ENCODE results near the gene P2RX3.

Gene P2RX3

DNA sequence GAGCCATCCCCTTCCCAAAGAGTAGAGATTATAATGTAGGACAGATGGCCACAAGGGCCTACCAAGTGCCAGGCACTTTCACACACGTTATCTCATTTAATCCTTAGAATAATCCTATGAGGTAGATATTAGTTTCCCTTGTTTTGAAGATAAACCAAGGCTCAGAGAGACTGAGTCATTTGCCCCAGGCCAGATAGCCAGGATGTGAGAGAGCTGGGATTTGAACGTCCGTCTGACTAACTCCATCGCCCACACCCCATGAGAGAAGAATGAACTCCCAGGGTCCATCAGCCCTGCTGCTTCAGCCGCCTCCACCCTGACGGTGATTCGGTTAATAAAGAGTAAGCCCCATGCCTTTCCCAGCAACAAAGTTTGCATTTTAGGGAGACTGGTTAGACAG is 32.1 kb downstream of the P2RX3 start:
- no peak for DNase-seq (ENCODE audit: low read depth in 2 of 2)

DNA sequence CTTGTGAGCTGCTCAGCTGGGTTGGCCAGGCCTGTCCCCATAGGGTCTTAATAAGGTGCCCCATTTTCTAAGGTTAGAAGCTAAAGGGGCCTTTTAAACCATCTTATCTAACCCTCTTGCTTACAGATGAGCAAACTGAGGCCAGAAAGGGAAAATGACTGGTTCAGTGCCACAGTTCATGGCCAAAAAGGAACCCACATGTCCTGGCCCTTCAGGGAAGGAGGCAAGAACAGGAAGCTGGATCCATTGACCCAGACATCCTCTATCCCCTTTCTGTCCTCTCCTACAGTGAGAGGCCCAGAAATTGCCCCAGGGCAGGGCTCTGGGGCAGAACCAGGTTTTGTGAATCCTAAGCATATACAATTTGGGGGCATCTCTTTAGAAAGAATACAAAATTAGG is 32.8 kb downstream of the P2RX3 start:
- DNase-seq (ENCODE audit: low read depth in 2 of 2), result no peak

GRCh38 chr11:57373146-57373545 is 35.0 kb downstream of the P2RX3 start:
- DNase-seq (ENCODE audit: low read depth in 2 of 2), result no peak

DNA sequence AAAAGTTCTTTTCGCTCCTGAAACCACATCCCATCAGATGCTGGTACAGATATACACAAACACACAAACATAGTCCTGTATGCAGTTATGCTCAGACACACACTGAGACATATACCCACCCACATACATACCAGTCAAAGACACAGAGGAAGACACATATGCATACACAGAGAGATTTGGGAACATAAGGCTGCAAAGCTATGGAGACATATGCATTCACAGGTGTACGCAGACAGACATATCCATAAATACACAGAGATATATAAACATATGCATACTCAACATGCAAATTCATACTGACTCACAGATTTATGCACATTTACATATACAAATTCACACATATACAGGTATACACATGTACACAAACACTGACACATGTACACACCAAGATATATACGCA is 36.8 kb downstream of the P2RX3 start:
- no peak for DNase-seq (ENCODE audit: low read depth in 2 of 2)

- no peak for DNase-seq (ENCODE audit: low read depth in 2 of 2)
Observed at GRCh38 chr11:57375490-57375889, 37.3 kb downstream of the P2RX3 start.

DNA sequence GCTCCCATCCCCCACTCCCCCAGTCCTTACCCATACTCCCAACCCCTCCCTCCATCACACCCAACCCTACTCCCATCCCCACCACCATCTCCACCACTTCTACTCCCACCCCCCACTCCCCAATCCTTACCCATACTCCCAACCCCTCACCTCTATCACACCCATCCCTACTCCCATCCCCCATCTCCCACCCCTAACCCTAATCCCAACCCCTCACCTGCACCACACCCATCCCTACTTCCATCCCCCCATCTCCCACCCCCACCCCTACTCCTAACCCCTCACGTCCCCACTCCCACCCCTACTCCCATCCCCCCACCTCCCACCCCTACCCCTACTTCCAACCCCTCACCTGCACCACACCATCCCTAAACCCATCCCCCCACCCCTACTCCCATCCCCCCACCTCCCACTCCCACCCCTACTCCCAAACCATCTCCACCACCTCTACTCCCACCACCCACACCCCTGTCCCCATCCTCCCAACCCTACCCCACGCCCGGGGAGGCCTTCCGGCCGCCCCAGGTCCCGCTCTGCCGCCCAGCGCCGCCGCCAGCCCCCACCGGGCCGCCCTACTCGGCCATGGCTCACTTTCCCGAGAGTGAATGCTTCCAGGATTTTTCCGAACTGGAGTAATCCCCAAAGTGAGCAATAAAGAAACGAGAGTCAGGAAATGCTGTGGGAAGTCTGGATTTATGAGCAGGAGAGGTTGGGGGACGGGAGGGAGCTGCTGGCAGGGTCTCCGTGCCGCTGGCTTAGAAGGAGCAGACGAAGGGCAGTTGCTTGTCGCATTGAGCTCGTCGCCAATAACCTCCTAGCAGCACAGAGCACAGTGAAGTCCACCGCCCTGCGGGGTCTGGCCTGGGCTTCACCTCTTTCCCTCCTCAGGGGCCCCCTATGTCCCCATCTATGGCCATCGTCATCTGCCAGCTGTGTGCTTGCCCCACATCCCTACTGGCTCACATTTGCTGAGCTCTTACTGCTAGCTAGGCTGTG is 38.2 kb downstream of the P2RX3 start:
- no peak for DNase-seq (ENCODE audit: low read depth in 2 of 2)

DNA sequence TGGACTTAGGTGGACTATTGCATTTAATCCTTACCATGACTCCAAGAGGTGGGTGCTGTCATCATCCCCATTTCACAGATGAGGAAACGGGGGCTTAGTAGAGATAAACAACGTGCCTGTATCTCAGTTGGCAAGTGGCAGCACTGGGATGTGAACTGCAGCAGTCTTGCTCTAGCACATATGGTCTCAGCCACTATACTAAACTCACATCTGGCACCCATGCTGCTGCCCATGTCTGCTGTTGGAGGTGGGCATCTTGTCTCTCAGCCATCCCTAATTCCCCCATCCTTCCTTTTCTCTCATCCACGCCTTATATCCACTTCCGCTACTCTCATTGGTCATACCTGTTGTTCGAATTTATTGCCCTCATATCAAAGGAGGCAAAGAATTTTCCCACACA is 39.0 kb downstream of the P2RX3 start:
- no peak for DNase-seq (ENCODE audit: low read depth in 2 of 2)

- no peak for DNase-seq (ENCODE audit: low read depth in 2 of 2)
Observed at GRCh38 chr11:57378186-57378585, 40.0 kb downstream of the P2RX3 start.

- no peak for DNase-seq (ENCODE audit: low read depth in 2 of 2)
Observed at GRCh38 chr11:57379732-57380131, 41.6 kb downstream of the P2RX3 start.

DNA sequence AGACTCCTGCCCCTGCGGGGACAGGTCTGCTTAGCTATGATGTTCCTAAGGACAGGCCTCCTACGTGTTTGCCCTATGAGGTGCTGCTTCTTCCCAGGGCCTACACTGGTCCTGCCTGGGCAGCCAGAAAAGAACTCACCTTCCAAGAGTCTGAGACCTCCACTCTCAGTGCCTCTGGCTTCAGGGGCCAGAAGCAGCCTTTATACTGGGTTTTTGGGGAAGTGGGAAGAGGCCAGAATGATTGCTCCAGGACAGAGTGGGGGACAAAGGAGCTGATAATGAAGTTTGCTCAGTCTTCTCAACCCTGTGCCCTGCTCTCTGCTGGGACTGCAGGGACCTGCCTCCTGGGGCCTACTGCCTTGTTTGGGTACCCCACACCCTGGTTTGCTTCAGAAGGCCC is 42.8 kb downstream of the P2RX3 start, which contains the start of gene PRG3:
Gene PRG3 (minus strand): TSS at position 176 of the 400 bp plus-strand sequence. CDS start 442 bp downstream, outside the sequence.
- no peak for DNase-seq (ENCODE audit: low read depth in 2 of 2)

DNA sequence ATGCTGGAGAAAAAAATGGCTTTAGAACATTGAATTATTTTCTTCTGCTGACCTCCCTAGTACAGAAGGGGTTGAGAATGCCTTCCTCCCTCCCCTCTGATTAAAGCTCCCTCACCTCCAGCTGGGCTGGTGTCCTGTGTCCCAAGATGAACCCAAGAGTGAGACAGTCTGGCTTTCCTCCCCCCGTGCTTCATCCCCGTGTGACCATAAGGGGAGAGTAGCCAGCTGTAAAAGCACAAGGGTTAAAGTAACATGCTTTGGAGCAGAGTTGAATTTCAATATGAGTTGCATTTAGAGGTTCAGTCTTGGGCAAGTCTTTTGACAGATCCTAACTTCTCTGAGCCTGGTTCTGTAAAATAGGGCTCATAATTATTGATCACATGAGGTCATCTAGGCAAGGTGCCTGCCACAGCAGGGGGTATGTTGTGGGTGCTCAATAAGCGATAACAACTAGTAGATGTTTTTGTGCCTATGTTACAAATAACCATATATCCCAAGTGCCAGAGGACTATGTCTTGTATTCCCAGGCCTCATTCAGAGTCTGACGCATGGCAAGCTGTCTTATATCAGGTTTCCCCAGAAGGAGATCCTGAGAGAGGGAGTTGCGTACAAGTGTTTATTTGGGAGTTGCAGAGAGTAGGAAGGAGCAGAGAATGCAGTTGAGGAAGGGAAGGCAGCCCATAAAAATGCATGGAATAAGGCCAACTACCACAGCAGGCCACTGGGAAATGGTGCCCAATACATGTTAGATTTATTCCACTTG is 48.2 kb downstream of the P2RX3 start:
- no peak for DNase-seq (ENCODE audit: low read depth in 2 of 2)

DNA sequence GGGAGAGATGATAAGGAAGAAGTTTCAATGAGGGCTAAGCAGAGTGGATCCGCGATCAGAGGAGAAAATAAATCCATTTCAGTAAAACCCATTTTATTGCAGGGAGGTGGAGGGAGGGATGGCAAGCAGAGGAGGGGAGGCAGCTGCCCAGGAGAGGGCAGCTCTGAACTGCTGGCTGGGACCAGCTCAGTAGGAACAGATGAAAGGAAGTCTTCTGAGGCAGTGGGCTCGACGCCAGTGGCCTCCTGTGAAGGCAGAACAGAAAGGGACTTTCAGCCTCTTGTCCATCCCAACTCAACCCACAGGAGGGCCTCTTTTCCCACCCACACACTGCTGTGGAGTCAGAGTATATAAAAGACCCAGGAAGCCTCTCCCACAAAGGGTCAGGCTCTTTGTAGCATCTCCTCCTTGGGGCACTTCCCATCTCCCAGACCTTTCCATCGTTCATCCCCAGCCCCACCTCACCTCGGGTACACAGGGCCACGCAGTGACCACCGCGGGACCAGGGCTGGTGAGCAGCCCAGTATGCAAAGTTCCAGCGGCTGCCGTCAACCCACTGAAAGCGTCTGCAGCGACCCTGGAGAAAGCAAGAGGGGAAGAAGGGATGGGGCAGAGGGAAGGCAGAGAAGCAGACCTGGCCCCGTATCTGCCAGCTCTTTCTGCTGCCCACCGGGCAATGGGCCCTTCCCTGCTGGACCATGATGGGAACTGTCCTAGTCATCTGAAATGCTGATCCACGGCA is 49.3 kb downstream of the P2RX3 start:
- DNase-seq (ENCODE audit: low read depth in 2 of 2), result no peak

- DNase-seq (ENCODE audit: low read depth in 2 of 2), result no peak
Observed at GRCh38 chr11:57390535-57390934, 52.4 kb downstream of the P2RX3 start, which contains the start of gene PRG2. Gene PRG2 (minus strand): TSS chr11:57390650. CDS start chr11:57389944, 706 bp downstream.

DNA sequence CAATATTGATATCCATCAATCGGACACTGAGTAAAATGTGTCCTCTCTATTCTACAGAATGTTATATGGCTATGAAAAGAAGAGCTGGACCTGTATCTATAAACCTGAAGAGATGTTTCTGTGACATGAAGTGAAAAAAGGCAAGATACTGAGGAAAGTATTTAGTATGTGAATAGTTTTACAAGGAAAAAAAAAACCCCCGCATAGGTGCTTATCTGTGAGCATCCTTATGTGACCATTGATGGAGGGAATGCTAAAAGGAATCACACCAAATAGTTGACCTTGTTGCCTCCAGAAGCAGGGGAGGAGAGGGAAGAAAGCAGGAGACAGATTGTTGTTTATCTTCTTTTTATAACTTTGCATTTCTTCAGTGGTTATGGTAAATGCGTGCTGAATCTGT is 53.0 kb downstream of the P2RX3 start:
- DNase-seq (ENCODE audit: low read depth in 2 of 2), result no peak

DNA sequence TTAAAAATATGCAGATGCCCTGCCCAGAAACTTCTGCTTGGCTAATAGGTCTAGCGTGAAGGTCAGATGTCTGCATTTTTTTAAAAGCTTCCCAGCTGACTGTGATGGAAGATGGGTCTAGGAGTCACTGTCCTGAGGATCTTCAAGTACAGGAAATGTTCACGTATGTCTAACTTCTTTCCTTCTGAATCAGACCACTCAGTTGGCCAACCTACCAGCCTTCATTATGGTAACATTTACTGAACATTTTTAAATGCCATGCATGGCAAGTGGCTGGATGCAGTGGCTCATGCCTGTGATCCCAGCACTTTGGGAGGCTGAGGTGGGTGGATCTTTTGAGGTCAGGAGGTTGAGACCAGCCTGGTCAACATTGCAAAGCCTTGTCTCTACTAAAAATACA is 53.4 kb downstream of the P2RX3 start:
- no peak for DNase-seq (ENCODE audit: low read depth in 2 of 2)

- no peak for DNase-seq (ENCODE audit: low read depth in 2 of 2)
Observed at GRCh38 chr11:57392066-57392762, 54.1 kb downstream of the P2RX3 start.

DNA sequence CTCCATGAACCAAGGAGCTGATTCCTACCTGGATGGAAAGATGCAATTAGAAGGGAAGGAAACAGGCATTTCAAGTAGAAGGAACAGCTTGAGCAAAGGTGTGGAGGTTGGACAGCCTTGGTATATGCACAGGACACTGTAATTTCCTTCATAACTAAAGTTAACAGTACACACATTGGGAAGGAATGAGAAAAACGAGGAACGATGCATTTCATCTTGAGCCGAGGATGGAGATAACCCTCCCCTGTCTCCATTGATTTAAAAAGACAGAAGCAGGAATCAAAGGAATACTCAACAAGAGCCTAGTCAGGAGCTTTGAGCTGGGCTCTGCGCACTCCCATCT is 54.6 kb downstream of the P2RX3 start:
- no peak for DNase-seq (ENCODE audit: low read depth in 2 of 2)

DNA sequence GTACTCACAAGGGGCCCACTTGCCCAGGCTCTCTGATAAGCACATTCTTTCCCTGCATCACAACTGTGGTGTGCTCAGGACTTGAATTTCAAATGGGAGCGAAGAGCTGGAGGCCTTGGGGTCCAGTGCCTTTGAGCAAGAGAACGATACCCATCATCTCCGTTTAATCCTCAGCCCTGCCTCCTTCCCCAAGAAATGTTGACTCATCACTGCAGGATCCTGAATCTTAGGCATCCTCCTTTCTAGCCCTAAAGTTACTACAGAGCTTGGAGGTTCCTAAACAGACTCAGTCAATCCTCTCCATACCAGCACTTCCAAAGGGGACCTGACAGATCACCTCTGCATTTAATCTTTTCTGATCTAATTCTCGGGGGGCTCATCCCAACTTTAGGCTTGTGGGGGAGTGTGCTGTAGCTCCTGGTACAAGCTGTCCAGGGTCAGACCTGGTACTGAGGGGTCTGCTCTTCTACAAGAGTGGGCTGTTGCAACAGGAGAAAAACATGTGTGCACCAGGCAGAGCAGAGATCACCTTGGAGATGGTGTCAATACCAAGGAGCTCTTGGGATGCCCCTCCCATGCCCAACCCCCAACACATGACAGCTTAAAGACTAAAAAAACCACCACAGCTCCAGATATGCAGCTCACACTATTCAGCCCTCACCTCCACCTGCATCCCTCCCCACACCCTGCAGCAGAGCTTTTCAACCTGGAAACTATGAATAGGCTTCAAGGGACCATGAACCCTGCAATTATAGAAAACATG is 56.2 kb downstream of the P2RX3 start:
- no peak for DNase-seq (ENCODE audit: low read depth in 2 of 2)

DNA sequence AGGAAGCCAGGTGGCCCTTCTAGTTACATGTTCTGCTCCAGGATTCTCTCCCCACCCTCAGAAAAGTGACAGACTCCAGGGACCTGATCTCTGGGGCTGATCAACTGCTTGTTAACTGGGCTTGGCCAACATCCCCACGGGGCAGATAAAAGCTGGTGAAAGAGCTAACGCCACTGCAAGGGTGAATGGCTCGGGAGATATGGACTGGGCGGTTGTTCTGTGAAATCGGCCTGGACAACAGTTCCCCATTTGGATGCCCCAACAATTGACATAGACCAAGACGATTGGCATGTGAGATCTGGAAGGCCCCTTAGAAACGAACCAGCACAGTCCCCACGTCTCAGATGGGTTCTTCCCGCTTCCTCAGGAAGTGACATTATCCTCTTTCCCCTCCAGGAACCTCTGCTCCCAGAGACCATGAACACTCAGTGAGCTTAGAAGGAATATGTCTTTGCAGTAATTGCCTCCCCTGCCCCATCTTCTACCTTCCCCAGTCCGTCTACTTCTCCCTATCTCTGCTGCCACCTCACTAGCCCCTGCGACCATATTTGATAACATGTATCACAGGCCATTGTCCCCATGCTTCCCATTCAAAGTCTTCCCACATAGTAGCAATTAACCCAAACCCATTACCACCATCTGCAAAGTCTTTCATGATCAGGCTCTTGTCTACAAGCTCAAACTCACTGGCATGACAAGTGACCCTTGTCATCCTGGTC is 57.9 kb downstream of the P2RX3 start:
- DNase-seq (ENCODE audit: low read depth in 2 of 2), result no peak

DNA sequence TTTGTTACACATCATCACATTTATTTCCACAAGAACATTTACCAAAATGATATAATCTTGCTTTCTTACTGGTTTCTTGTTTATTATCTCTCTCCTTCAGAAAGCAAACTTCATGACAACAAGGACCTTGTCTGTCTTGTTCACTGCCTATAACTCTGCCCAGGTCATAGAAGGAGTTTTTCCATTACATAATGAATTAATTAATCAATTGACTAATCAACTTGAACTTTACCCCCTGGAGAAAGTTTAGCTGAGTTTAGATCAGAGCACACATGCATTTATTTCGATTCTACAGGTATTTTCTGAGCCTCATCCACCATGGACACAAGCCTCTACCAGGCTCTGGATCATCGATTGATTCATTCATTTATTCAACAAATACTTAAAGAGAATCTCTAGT is 58.6 kb downstream of the P2RX3 start:
- DNase-seq (ENCODE audit: low read depth in 2 of 2), result no peak

Measured in stimulated activated CD4-positive, alpha-beta T cell treated with anti-CD3 and anti-CD28 coated beads, Interleukin-1b, Interleukin-23, amount 100 ng/mL, for 1 hour (primary cell).